T-cell (primary cell): ENCODE data around the gene SERPINB3. TPM values are rescaled to one million over a fixed set of nuclear protein-coding genes. Genes with fewer than 3 reads are reported as not detected.
"Not testable (repeated sequence)": the region's sequence is repeated elsewhere in the genome, so short reads cannot be mapped to it uniquely, and the experiment has no call there.

ENCODE experiments used
- ATAC-seq, 4 experiments: fragments of 200-7000 bp in 3 of 4; fragments of 150-1000 bp in 1 of 4; cut with Tn5 transposase; replicated peaks in 1 of 4; 1 replicate in 3 of 4; 2 replicates in 1 of 4; pipeline ENCODE4 v1.10.0; 2021; ENCODE audit warnings: moderate library complexity in 3 of 4, mild to moderate bottlenecking in 2 of 4, moderate number of reproducible peaks in 1 of 4
- CTCF ChIA-PET, 2 donors: fragments of 300-600 bp; sonication (Branson Sonifier 250); formaldehyde crosslinking; loops; one replicate each; lab custom pipeline; 2022; ENCODE audit warnings: antibody characterized with exemption in 2 of 2; lab: Charles Lee
- POLR2A ChIA-PET, 2 donors: fragments of 300-600 bp; sonication (Branson Sonifier 250); formaldehyde crosslinking; loops; one replicate each; lab custom pipeline; 2022; ENCODE audit warnings: antibody characterized with exemption in 2 of 2; lab: Charles Lee
- DNase-seq, 35 experiments: peaks; one replicate each; pipeline versions ENCODE4 v3.0.0 to v3.0.0-alpha.2; 2013 to 2023
- H3K27ac ChIP-seq: one replicate; pipeline ENCODE4 v1.5.1; 2013; ENCODE audit warnings: low read length
- H3K27me3 ChIP-seq, 2 experiments: replicated peaks in 1 of 2; 1 replicate in 1 of 2; 2 replicates in 1 of 2; pipeline versions ENCODE4 v1.6.1 to v1.7.0; 2013; ENCODE audit warnings: low read length in 1 of 2, mixed read lengths in 1 of 2; ENCODE audit not compliant: control insufficient read depth in 2 of 2, insufficient read depth in 2 of 2; ENCODE audit errors: extremely low read depth in 1 of 2
- H3K36me3 ChIP-seq, 2 donors: 1 replicate in 1 of 2; 2 replicates in 1 of 2; pipeline versions ENCODE4 v1.6.1 to v1.7.0; 2013; ENCODE audit warnings: low read length in 1 of 2; ENCODE audit not compliant: control insufficient read depth in 2 of 2, insufficient read depth in 1 of 2; ENCODE audit errors: extremely low read depth in 1 of 2
- H3K4me1 ChIP-seq, 2 experiments: 1 replicate in 1 of 2; 2 replicates in 1 of 2; pipeline versions ENCODE4 v1.6.1 to v1.7.0; 2013; ENCODE audit warnings: low read length in 2 of 2, mixed read lengths in 1 of 2; ENCODE audit not compliant: insufficient read depth in 2 of 2, control insufficient read depth in 1 of 2; ENCODE audit errors: extremely low read depth in 1 of 2
- H3K4me3 ChIP-seq, 2 donors: 1 replicate in 1 of 2; 2 replicates in 1 of 2; pipeline versions ENCODE4 v1.5.1 to v1.7.0; 2013; ENCODE audit warnings: mild to moderate bottlenecking in 2 of 2, low read length in 1 of 2, moderate library complexity in 1 of 2; ENCODE audit not compliant: control insufficient read depth in 1 of 2; ENCODE audit errors: extremely low read depth in 1 of 2
- H3K9me3 ChIP-seq: 2 replicates; pipeline ENCODE4 v1.7.0; 2013
- H3K27ac Mint-ChIP-seq, 2 donors: one replicate each; pipeline ENCODE4 v1.8.0; 2020 to 2021; ENCODE audit warnings: mild to moderate bottlenecking in 2 of 2, mixed read lengths in 2 of 2
- H3K27me3 Mint-ChIP-seq, 2 donors: one replicate each; pipeline ENCODE4 v1.8.0; 2021 to 2022; ENCODE audit warnings: mixed read lengths in 2 of 2
- H3K36me3 Mint-ChIP-seq: one replicate; pipeline ENCODE4 v1.8.0; 2021; ENCODE audit warnings: mixed read lengths
- H3K4me1 Mint-ChIP-seq, 3 donors: one replicate each; pipeline ENCODE4 v1.8.0; 2020 to 2022; ENCODE audit warnings: mixed read lengths in 3 of 3, mild to moderate bottlenecking in 1 of 3
- H3K4me3 Mint-ChIP-seq, 3 donors: one replicate each; pipeline ENCODE4 v1.8.0; 2020 to 2022; ENCODE audit warnings: mild to moderate bottlenecking in 3 of 3, mixed read lengths in 3 of 3, moderate library complexity in 3 of 3
- H3K9me3 Mint-ChIP-seq, 3 donors: one replicate each; pipeline ENCODE4 v1.8.0; 2020 to 2022; ENCODE audit warnings: mixed read lengths in 3 of 3
- WGBS: methylation state at CpG from one replicate; pipeline ENCODE4 v1.1.5; 2013; ENCODE audit warnings: missing lambda C conversion rate; ENCODE audit not compliant: insufficient coverage; 5-methylcytosine and 5-hydroxymethylcytosine counted together
- total RNA-seq, 35 experiments: library from RNA in 6 of 35; stranded (reverse) in 6 of 35; fragments of 120-200 nt in 1 of 35; gene quantifications; one replicate each; pipeline versions ENCODE4 v1.2.1 to v1.2.4 and lab custom pipeline; 2013 to 2026

Gene SERPINB3
- total RNA-seq: not detected
- total RNA-seq (2013): not detected
- 0 to 0.06 (median 0) reads per million in 29 experiments for total RNA-seq (lab: John Stamatoyannopoulos, UW)

DNA sequence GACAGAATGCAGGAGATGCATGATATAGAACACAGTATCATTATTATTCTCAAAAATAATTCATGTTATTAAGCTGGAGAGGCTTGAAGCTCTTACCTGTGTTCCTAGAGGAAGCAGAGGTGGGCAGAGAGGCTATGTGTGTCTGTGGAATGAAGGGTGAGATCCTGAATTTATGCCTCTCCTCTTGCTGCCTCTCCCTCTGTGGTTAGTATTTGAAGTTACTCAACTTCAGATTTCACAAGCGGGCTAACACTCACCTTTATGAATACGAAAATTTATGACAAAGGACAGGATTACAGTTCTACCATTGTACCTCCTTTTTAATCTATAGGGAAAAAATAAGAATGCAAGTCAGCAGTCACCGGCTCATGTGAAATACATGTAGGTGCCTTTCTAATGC is at the start of gene SERPINB3:
Gene SERPINB3, minus strand, starts transcription at position 144 of the 400 bp plus-strand sequence. CDS start 677 bp downstream, outside the sequence.
- no CpG with 5 or more reads among the region's 3 CpGs for WGBS

DNA sequence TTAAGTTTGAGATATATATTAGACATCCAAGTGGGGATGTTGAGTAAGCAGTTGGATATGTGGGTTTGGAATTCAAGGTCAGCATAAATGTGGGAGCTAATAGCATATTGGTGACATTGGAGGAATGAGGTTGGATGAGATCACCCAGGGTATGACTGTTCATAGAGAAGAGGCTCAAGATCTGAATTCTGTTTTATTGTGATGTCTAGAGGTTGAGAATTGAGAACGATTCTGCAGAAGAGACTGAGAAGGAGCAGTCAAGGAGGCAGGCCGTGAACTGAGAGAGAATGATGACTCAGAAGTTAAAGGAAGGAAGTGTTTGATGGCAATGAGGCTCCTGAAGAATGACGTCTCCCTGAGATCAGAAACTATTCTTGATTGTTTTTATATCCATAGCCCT is 47.0 kb upstream of the SERPINB3 start:
- H3K4me3 Mint-ChIP-seq: no peak overlapping the region
- CTCF ChIA-PET: no interaction called here
- Histone ChIP-seq H3K4me3 (no peak overlapping the region), H3K4me1 (no peaks in the 10 kb centered on the region), H3K27ac (no peak overlapping the region), H3K36me3 (no peaks in the 10 kb centered on the region), H3K9me3 (no peaks in the 10 kb centered on the region), H3K27me3 (no peaks in the 10 kb centered on the region)
- no peaks in the 10 kb centered on the region for H3K4me1 Mint-ChIP-seq
- H3K36me3 Mint-ChIP-seq: no peaks in the 10 kb centered on the region
- H3K27ac Mint-ChIP-seq: no peak overlapping the region
- H3K9me3 Mint-ChIP-seq: peaks cover 0 to 9% (median 8%) of the 10 kb centered on the region in 3 donors
- no peak for ATAC-seq
- WGBS: 40% methylated on average over 2 of the region's 3 CpGs
- DNase-seq: no peak
- no peaks in the 10 kb centered on the region for H3K27me3 Mint-ChIP-seq
- POLR2A ChIA-PET: no interaction called here

More for the DNA sequence above, at the start of gene SERPINB3:
- H3K9me3 ChIP-seq, H3K36me3 Mint-ChIP-seq, DNase-seq, H3K27me3 ChIP-seq, CTCF ChIA-PET, ATAC-seq, H3K4me3 ChIP-seq, H3K4me1 Mint-ChIP-seq, H3K4me3 Mint-ChIP-seq, H3K27ac ChIP-seq, H3K4me1 ChIP-seq, POLR2A ChIA-PET, H3K36me3 ChIP-seq, H3K27ac Mint-ChIP-seq, H3K27me3 Mint-ChIP-seq: not testable (repeated sequence)
- peaks cover 7 to 14% (median 7%) of the 10 kb centered on the region in 3 donors for H3K9me3 Mint-ChIP-seq

DNA sequence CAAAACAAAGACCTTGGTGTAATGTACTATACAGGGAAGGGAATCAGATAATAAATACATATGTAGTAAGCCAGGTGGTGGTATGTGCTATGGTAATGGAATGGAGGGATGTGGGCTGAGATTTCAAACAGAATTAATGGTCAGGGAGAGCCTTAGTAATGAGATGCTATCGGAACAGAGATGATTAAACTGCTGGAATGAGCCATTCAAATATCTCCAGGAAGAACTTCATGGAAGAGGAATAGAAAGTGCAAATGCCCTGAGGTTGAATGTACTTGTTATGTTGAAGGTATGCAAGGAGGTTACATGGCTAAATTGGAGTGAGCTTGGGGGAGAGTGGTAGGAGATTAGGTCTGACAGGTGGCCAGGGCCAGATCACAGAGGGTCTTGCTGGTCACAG is 46.1 kb upstream of the SERPINB3 start:
- DNase-seq: no peak
- no peaks in the 10 kb centered on the region for H3K9me3 ChIP-seq
- H3K4me1 Mint-ChIP-seq: no peaks in the 10 kb centered on the region
- POLR2A ChIA-PET: no interaction called here
- no peak overlapping the region for H3K4me3 ChIP-seq
- H3K27me3 Mint-ChIP-seq: no peaks in the 10 kb centered on the region
- no peak overlapping the region for H3K27ac Mint-ChIP-seq
- no peaks in the 10 kb centered on the region for H3K4me1 ChIP-seq
- H3K27me3 ChIP-seq: no peaks in the 10 kb centered on the region
- CTCF ChIA-PET: no interaction called here
- H3K9me3 Mint-ChIP-seq: peaks cover 0 to 5% (median under 1%) of the 10 kb centered on the region in 3 donors
- no peak overlapping the region for H3K4me3 Mint-ChIP-seq
- WGBS: 69% methylated on average over 1 of the region's 1 CpG
- no peak for ATAC-seq
- no peaks in the 10 kb centered on the region for H3K36me3 Mint-ChIP-seq
- no peak overlapping the region for H3K27ac ChIP-seq
- H3K36me3 ChIP-seq: no peaks in the 10 kb centered on the region

DNA sequence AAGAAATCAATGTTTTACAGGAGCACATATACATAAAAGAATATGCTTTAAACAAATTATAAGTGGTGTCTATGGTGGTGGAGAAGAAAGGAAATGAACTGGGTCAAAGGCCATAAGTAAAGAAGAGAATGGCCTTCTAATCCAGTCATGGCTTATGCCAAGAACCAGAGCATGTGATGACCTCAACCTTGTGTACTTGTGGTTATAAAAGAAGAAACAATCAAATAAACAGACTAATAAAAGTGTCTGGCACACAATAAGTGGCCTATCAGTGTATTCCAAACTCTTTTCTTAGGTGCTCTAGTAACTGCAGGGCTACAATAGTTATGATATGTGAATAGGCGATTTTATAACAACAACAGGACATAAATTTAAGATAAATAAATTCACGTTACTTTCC is 43.7 kb upstream of the SERPINB3 start:
- Mint-ChIP-seq H3K4me1 (no peaks in the 10 kb centered on the region), H3K4me3 (no peak overlapping the region), H3K27ac (no peak overlapping the region), H3K27me3 (no peaks in the 10 kb centered on the region), H3K36me3 (no peaks in the 10 kb centered on the region), H3K9me3 (no peaks in the 10 kb centered on the region)
- H3K9me3 ChIP-seq: no peaks in the 10 kb centered on the region
- POLR2A ChIA-PET: no interaction called here
- no peaks in the 10 kb centered on the region for H3K27me3 ChIP-seq
- CTCF ChIA-PET: no interaction called here
- H3K36me3 ChIP-seq: no peaks in the 10 kb centered on the region
- WGBS: no CpG with 5 or more reads among the region's 2 CpGs
- no peaks in the 10 kb centered on the region for H3K4me1 ChIP-seq
- no peak overlapping the region for H3K27ac ChIP-seq
- ATAC-seq (no peak), DNase-seq (no peak)
- H3K4me3 ChIP-seq: no peak overlapping the region

DNA sequence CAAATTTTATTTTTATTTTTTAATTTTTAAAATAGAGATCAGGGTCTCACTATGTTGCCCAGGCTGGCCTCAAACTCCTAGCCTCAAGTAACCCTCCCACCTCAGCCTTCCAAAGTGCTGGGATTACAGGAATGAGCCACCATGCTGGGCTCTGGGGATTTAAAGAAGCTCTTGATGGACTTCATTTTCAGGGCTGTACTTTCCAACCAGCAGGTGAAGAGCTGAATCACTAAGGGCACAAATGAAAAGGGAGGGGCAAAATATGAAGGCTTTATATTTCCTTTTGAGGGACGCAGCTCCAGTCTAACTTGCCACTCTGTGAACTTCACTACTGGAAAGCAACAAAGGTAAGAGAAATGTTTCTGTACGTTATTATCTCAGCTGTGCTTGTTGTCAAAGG is 41.0 kb upstream of the SERPINB3 start, which contains the start of gene SERPINB11:
Gene SERPINB11, plus strand, starts transcription at position 301 of the 400 bp plus-strand sequence. CDS start 7,234 bp downstream, outside the sequence.
- no peak within 1 kb of the TSS for H3K4me3 Mint-ChIP-seq
- ATAC-seq (no peak), DNase-seq (no peak)
- Histone ChIP-seq H3K36me3 (no peaks in the 10 kb centered on the region), H3K4me3 (no peak within 1 kb of the TSS), H3K9me3 (no peaks in the 10 kb centered on the region), H3K27ac (no peak within 1 kb of the TSS), H3K4me1 (no peaks in the 10 kb centered on the region), H3K27me3 (no peaks in the 10 kb centered on the region)
- no peak within 1 kb of the TSS for H3K27ac Mint-ChIP-seq
- ChIA-PET POLR2A (no interaction called here), CTCF (no interaction called here)
- H3K36me3 Mint-ChIP-seq: no peaks in the 10 kb centered on the region
- 79% methylated on average over 2 of the region's 2 CpGs for WGBS
- peaks cover 0 to 4% (median 0%) of the 10 kb centered on the region in 3 donors for H3K9me3 Mint-ChIP-seq
- peaks cover 0 to 3% of the 10 kb centered on the region in 2 donors for H3K27me3 Mint-ChIP-seq
- H3K4me1 Mint-ChIP-seq: no peaks in the 10 kb centered on the region

DNA sequence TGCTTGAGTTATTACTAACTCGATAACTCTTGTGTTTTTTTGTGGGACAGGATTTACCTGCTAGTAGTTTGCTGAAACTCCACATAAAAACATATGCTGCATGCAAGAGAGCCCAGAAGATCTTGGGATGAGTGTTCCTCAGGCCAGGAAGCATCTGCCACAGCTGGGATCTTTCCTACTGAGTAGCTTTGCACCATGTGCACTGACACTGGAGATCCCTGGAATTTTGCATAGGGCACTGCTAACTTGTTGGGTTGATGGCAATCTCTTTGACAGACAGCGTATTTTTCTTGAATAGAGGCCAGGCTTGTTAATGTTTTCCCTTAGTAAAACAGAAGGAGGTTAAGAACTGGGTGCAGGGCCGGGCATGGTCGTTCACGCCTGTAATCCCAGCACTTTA is 40.3 kb upstream of the SERPINB3 start:
- WGBS: no CpG with 5 or more reads among the region's 5 CpGs
- ChIA-PET CTCF (no interaction called here), POLR2A (no interaction called here)
- no peaks in the 10 kb centered on the region for H3K4me1 Mint-ChIP-seq
- no peak for ATAC-seq
- no peak overlapping the region for H3K27ac ChIP-seq
- peaks cover 0 to 4% (median 0%) of the 10 kb centered on the region in 3 donors for H3K9me3 Mint-ChIP-seq
- H3K27me3 ChIP-seq: no peaks in the 10 kb centered on the region
- DNase-seq: no peak
- H3K9me3 ChIP-seq: no peaks in the 10 kb centered on the region
- H3K36me3 ChIP-seq: no peaks in the 10 kb centered on the region
- no peak overlapping the region for H3K4me3 Mint-ChIP-seq
- H3K27ac Mint-ChIP-seq: no peak overlapping the region
- peaks cover 0 to 3% of the 10 kb centered on the region in 2 donors for H3K27me3 Mint-ChIP-seq
- H3K4me1 ChIP-seq: no peaks in the 10 kb centered on the region
- no peaks in the 10 kb centered on the region for H3K36me3 Mint-ChIP-seq
- H3K4me3 ChIP-seq: no peak overlapping the region

DNA sequence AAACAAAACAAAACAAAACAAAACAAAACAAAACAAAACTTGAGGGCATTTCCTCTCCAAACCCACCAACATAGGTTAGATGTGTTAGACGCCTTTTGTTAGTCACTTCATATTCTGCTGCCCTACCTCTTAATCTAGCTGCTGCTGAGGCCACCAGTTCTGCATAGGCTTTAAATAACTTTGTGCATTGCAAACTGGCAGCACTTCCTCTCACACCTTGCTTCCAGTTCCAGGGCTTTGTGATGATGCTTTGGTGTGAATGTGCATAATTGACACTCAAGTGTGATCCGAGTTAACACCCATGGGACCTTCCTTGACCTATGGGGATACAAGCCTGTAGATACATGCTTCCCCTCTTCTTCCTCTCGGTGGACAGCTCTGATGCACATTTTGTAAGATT is 38.8 kb upstream of the SERPINB3 start:
- Histone ChIP-seq H3K36me3 (no peaks in the 10 kb centered on the region), H3K9me3 (no peaks in the 10 kb centered on the region), H3K4me1 (no peaks in the 10 kb centered on the region), H3K27me3 (no peaks in the 10 kb centered on the region), H3K27ac (no peak overlapping the region), H3K4me3 (no peak overlapping the region)
- no peak for ATAC-seq
- Mint-ChIP-seq H3K9me3 (peaks cover 0 to 4% (median 4%) of the 10 kb centered on the region in 3 donors), H3K27ac (no peak overlapping the region), H3K27me3 (peaks cover 0 to 3% of the 10 kb centered on the region in 2 donors), H3K4me1 (no peaks in the 10 kb centered on the region), H3K36me3 (no peaks in the 10 kb centered on the region), H3K4me3 (no peak overlapping the region)
- ChIA-PET CTCF (no interaction called here), POLR2A (no interaction called here)
- 67% methylated on average over 3 of the region's 3 CpGs for WGBS
- no peak for DNase-seq
